Measurements from ENCODE around the gene IL11RA. TPM values are rescaled to one million over a fixed set of nuclear protein-coding genes. Genes with fewer than 3 reads are reported as not detected.

IL11RA gene
- total RNA-seq, 2 experiments from 2014 or later = 18.3 to 21.3 TPM

DNA sequence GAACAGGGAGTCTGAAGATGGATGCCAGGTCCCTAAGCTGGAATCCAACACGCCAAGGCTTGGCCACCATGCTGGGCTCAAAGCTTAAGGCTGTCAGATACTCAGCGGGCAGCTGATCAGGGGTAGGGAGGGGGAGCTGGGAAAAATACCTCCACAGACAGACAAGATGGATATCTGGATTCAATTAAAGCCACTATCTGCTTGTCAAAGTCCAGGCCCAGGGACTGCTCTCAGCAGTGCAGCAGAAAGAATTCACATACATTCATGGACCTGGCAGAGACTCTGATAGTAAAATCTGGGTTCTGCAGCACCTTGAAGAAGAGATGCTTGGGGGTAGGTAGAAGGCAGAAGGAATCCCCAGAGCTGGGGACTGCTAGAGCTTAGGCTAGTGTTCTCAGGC, 36.9 kb upstream of the IL11RA start:
- Mint-ChIP-seq H3K27ac (no peak overlapping the region), H3K4me1 (peaks cover 25% of the 10 kb centered on the region), H3K36me3 (ENCODE audit: low read depth) (peaks cover 14% of the 10 kb centered on the region), H3K4me3 (no peak overlapping the region), H3K27me3 (no peaks in the 10 kb centered on the region), H3K9me3 (ENCODE audit: low read depth) (no peaks in the 10 kb centered on the region)
- intact Hi-C loops (cut with DNase I, micrococcal nuclease) = loop anchor here in 1 of 2 experiments (10.0 kb wide), 1 partner anchor 440 kb away; the partner anchor contains the start of gene UBAP1
- POLR2A ChIA-PET = no interaction called here
- CTCF ChIA-PET = interaction anchor here (0.6 to 2.8 kb wide), 5 partner anchors 8 to 442 kb away, joined by 3 to 27 read pairs (median 4); no protein-coding TSS in a partner anchor
- ATAC-seq (no peak), DNase-seq (no peak)

DNA sequence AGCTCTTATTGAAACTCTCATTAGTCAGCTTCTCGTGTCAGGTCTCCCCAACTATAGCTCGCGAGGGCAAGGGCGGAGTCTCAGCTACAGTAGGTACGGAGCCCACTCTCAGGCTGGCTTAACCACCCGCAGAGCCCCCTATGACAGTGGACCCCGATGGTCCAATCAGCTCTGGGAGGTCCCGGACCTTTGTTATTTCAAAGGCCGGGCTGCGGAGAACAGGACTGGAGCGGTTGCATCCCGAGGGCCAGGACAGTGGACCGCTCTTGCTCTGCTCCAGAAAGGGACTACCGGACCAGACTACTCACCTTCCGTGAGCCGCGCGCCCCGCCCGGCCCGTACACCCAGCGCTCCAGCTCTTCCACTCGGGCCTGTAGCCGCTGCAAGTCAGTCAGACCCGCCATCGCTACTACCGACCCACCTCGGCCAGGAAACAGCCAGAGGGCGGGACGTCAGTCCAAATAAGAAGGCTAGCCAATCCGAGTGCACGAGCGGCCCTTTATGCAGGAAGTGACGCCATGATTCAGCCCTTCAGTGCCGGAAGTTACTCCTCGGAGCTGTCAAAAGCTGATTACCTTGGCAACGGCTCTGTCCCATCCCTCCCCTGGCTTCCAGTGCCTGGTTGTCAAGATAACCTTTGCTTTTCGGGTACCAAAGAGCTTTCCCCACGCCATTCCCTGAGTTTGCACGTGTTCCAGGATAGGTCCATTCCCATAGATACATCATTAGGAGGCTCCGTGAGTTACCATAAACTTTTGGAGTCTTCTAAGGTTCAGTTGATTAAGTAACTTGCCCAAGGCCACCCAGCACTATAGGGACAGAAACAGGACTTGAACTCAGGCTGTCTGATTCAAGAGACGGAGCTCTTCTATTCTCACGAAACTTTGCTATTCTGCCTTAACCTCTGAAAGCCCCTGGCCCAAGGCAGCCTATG, 31.7 kb upstream of the IL11RA start, which contains the start of gene DCTN3:
Gene DCTN3 (minus strand): TSS at position 435 of the 934 bp plus-strand sequence. CDS start 31 bp downstream, at position 404.
- intact Hi-C loops (cut with DNase I, micrococcal nuclease) = loop anchor here (1.0 to 2.0 kb wide), 9 partner anchors 8 to 571 kb away; partner anchors contain the start of genes RPP25L (in 2 of the 2), DNAI1 (in 1 of the 2), DNAJB5 (in 1 of the 2) and FAM219A (in 1 of the 2)
- peak within 1 kb of the TSS; percentile 77 for H3K27ac Mint-ChIP-seq
- H3K4me1 Mint-ChIP-seq = peaks cover 25% of the 10 kb centered on the region
- ChIA-PET POLR2A (interaction anchor here (0.5 to 1.8 kb wide), 5 partner anchors 8 to 18 kb away, joined by 3 to 6 read pairs (median 4); partner anchors contain the start of gene RPP25L), CTCF (interaction anchor here (0.6 to 4.9 kb wide), 16 partner anchors 8 to 243 kb away, joined by 3 to 47 read pairs (median 4); partner anchors contain the start of genes ARID3C, GALT, MYORG and RPP25L)
- H3K36me3 Mint-ChIP-seq (ENCODE audit: low read depth) = peaks cover 1% of the 10 kb centered on the region
- peak within 1 kb of the TSS; percentile 88 for H3K4me3 Mint-ChIP-seq
- no peaks in the 10 kb centered on the region for H3K9me3 Mint-ChIP-seq (ENCODE audit: low read depth)
- DNase-seq = peak; percentile 95
- H3K27me3 Mint-ChIP-seq = peaks cover 25% of the 10 kb centered on the region
- peak; percentile 99 for ATAC-seq

DNA sequence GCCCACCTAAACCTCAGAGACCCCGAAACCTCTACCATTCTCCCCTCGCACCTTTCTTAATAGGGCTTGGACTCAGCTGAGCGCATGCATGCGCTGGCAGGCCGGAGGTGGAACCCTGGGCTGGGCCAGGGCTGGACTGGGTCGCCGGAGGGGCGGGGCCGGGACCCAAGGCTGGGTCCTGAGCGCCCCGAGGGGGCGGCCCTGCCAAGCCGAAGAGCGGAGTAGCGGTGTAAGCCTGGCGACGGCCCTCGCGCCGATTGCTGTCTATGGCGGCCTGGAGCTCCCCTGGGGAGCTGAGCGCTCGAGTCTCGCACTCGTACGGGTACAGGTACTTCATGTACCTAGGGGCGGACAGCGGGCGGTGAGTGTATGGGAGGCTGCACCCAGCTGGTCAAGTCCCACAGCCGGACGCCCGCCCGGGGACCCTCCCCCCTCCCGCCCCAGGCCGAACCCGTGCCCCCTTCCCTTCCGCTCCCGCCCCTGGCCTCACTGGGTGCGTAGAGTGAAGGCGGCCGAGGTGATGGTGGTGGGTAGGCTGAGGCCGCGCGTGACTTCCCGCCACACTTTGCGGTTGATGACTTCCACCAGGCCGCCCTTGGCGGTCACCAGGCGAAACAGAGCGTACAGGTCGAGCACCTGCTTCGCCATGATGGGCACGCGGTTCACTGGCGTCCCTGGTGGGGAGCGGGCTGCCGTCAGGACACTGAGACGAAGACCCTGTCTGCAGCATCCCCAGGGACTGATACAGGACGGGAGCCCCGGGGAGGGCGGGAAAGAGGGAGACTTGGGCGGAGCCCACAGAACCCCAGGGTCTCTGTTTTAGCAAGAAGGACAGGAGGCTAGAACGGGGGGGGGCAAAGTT, 28.4 kb upstream of the IL11RA start:
- CTCF ChIA-PET = interaction anchor here (0.9 to 4.9 kb wide), 4 partner anchors 9 to 48 kb away, joined by 3 to 47 read pairs (median 4); partner anchors contain the start of gene SIGMAR1
- H3K27me3 Mint-ChIP-seq = peaks cover 45% of the 10 kb centered on the region
- H3K4me1 Mint-ChIP-seq = peaks cover 32% of the 10 kb centered on the region
- DNase-seq (peak; percentile 40), ATAC-seq (no peak)
- no peak overlapping the region for H3K27ac Mint-ChIP-seq
- no peaks in the 10 kb centered on the region for H3K36me3 Mint-ChIP-seq (ENCODE audit: low read depth)
- H3K4me3 Mint-ChIP-seq = no peak overlapping the region
- intact Hi-C loops (cut with DNase I, micrococcal nuclease) = no loop called here
- no peaks in the 10 kb centered on the region for H3K9me3 Mint-ChIP-seq (ENCODE audit: low read depth)
- POLR2A ChIA-PET = interaction anchor here (1.0 kb wide), 1 partner anchor 14 kb away, joined by 3 read pairs; the partner anchor contains the start of gene SIGMAR1

DNA sequence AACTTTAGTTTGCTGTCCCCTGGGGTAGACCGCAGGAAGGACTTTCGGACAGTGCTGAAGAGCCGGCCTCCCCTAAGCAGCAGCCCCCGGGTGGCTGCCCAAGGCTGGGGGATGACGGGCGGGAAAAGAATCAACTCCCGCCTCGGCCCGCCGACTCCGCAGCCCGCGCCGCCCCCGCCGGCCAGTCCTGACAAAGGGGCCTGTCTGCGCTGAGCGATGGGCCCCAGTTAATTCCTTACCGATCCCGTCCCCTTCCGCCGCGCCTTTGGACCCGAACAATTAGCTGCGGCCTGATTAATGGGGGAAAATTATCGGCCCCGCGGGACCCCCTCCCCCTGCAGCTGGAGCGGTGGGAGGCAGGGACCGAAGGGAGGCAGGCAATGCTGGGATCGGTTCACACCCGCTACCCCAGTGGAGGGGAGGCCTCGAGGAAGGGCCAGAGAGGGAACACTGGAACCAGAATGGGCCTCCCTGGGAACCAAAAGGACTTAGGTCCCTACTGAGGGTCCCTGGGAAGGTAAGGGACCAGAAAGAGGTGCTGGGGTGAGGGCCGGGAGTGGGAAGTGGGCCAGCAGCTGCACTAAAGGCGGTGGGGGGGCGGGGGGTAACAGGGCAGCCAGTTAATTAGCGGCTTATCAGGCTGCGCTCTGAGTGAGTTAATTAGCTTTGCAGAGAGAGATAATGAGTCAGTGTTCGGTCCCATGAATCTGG, 27.4 kb upstream of the IL11RA start:
- H3K36me3 Mint-ChIP-seq (ENCODE audit: low read depth) = no peaks in the 10 kb centered on the region
- H3K4me1 Mint-ChIP-seq = peaks cover 29% of the 10 kb centered on the region
- intact Hi-C loops (cut with DNase I, micrococcal nuclease) = no loop called here
- ChIA-PET POLR2A (no interaction called here), CTCF (interaction anchor here (0.5 to 2.3 kb wide), 3 partner anchors 10 to 478 kb away, joined by 3 to 20 read pairs (median 3); partner anchors contain the start of gene STOML2)
- peaks cover 50% of the 10 kb centered on the region for H3K27me3 Mint-ChIP-seq
- ATAC-seq (no peak), DNase-seq (no peak)
- H3K27ac Mint-ChIP-seq = no peak overlapping the region
- no peak overlapping the region for H3K4me3 Mint-ChIP-seq
- H3K9me3 Mint-ChIP-seq (ENCODE audit: low read depth) = no peaks in the 10 kb centered on the region

DNA sequence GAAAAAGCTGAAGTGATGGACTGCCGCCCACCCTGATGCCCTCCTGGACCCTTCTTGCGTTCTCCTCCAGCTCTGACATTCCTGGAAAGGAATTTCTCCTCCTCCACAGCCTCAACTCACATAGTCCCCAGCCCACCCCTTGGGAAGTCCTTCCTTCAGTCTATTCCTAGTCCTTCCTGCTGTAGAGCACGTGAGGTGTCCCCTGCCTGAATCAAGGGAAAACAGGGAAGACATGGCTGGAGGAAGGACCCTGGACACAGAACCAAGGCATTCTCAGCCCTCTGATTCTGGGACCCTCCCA, 26.8 kb upstream of the IL11RA start:
- no peak overlapping the region for H3K27ac Mint-ChIP-seq
- H3K4me3 Mint-ChIP-seq = no peak overlapping the region
- no peaks in the 10 kb centered on the region for H3K36me3 Mint-ChIP-seq (ENCODE audit: low read depth)
- no peak for ATAC-seq
- intact Hi-C loops (cut with DNase I, micrococcal nuclease) = no loop called here
- ChIA-PET POLR2A (no interaction called here), CTCF (interaction anchor here (1.0 to 2.3 kb wide), 2 partner anchors 10 to 478 kb away, joined by 3 to 20 read pairs; partner anchors contain the start of gene STOML2)
- peaks cover 26% of the 10 kb centered on the region for H3K4me1 Mint-ChIP-seq
- peaks cover 53% of the 10 kb centered on the region for H3K27me3 Mint-ChIP-seq
- DNase-seq = no peak
- H3K9me3 Mint-ChIP-seq (ENCODE audit: low read depth) = no peaks in the 10 kb centered on the region

DNA sequence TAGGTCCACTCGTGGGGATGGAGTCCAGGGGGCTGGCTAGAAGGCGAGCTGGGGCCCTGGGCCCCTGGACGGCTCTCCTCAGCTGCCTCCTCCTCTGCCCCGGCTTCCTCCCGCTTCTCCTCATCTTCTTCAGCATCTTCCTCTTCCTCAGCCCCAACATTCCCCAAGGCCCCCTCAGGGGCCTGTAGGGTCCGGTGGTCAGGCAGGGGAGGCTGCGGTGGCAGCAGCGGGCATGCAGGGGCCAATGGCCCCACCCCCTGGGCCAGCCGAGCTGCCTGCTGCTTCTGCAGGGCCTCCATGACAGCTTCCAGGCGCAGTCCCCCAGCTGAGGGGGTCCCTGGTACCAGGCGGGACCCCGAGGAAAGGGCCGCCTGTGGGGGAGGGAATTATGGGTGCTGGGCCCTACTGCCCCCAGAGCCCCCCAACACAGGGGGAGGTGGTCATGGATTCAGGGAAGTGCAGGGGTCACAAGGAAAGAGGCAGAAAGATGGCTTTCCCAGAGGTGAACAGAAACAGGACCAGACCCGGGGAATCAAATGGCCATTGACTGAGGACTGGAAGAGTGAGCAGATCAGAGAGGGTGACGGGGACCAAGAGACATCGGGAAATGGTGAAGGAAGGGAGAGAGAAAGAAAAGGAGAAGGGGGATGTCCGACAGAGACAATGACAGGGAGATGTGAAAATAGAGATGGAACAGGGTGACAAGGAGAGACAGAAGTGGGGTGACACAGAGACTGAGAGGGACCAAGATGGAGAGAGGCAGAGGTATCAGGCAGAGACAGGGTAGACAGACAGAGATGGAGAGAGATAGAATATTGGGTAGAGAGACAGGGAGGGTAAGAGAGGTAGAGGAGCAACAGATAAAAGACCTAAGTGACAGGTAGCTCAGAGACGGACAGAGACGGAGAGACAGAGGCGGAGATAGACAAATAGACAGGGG, 24.0 kb upstream of the IL11RA start:
- intact Hi-C loops (cut with DNase I, micrococcal nuclease) = no loop called here

DNA sequence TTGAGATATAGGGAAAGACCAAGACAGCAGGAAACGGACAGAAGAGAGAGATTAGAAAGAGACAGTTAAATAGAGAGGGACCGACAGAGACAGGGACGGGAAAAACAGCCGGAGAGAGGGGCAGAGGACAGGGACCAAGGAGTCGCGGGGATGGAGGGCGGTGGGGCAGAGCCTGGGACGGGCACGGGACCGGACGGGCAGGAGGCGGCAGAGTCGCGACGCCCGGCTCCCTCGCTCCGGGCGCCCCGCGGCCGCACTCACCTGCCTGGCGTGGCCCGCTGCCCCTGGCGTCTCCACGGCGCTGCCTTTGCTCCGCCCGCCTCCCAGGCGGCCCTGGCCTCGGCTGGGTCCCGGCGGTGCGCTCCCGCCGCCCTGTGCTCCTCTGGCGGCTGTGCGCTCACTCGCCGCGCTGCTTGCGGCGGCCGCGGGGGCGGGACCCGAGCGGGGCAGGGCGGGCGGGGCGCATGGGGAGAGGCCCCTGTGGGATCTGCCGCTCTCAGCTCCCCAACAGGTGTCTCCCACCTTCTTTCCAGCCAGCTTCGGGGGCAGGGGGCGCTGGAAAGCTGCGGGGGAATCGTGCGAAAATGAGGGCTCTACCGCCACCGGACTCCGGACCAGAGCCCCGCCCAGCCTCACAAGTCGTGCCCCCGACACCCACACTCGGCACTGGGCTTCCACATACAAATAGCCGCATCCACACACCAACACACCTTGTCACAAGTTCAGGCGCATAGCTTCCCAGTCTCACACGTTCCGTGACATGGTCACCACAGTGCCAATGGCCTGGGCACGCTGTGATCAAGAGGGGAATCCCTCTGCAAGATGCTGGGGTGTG, 23.1 kb upstream of the IL11RA start, which contains the start of gene ARID3C:
Gene ARID3C (minus strand): TSS at position 411 of the 835 bp plus-strand sequence. CDS start 1,052 bp downstream, outside the sequence.
- no peaks in the 10 kb centered on the region for H3K36me3 Mint-ChIP-seq (ENCODE audit: low read depth)
- ATAC-seq (peak; percentile 78), DNase-seq (peak; percentile 69)
- H3K27me3 Mint-ChIP-seq = peaks cover 41% of the 10 kb centered on the region
- ChIA-PET POLR2A (interaction anchor here (1.0 kb wide), 1 partner anchor 9 kb away, joined by 6 read pairs; no protein-coding TSS in a partner anchor), CTCF (interaction anchor here (0.7 to 2.6 kb wide), 3 partner anchors 9 to 25 kb away, joined by 3 to 9 read pairs (median 8); partner anchors contain the start of genes DCTN3 and GALT)
- peak within 1 kb of the TSS; percentile 15 for H3K27ac Mint-ChIP-seq
- H3K9me3 Mint-ChIP-seq (ENCODE audit: low read depth) = no peaks in the 10 kb centered on the region
- intact Hi-C loops (cut with DNase I, micrococcal nuclease) = no loop called here
- H3K4me1 Mint-ChIP-seq = peaks cover 16% of the 10 kb centered on the region
- H3K4me3 Mint-ChIP-seq = peak within 1 kb of the TSS; percentile 62

More for the DNA sequence above, 24.0 kb upstream of the IL11RA start:
- H3K27me3 Mint-ChIP-seq = peaks cover 46% of the 10 kb centered on the region
- H3K27ac Mint-ChIP-seq = peak overlapping the region; percentile 15
- H3K9me3 Mint-ChIP-seq (ENCODE audit: low read depth) = no peaks in the 10 kb centered on the region
- no peak for ATAC-seq
- peaks cover 21% of the 10 kb centered on the region for H3K4me1 Mint-ChIP-seq
- no peak for DNase-seq
- no peaks in the 10 kb centered on the region for H3K36me3 Mint-ChIP-seq (ENCODE audit: low read depth)
- ChIA-PET CTCF (interaction anchor here (0.6 to 2.6 kb wide), 4 partner anchors 8 to 244 kb away, joined by 3 to 9 read pairs (median 6); partner anchors contain the start of genes DCTN3 and GALT), POLR2A (interaction anchor here (1.0 kb wide), 1 partner anchor 8 kb away, joined by 6 read pairs; no protein-coding TSS in a partner anchor)
- peak overlapping the region; percentile 62 for H3K4me3 Mint-ChIP-seq

DNA sequence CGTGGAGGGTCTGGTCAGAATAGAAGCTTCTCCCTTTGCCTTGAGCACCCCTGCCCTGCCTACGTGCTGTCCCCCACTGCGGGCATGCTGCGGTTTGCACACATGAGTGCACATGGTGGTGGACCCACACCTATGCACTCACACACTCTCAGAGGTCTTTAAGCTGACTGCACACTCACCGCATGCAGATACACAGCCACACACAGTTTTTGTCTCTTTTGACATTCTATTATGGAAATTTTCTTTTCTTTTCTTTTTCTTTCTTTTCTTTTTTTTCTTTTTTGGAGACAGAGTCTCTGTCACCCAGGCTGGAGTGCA, 22.5 kb upstream of the IL11RA start:
- ChIA-PET CTCF (interaction anchor here (0.7 to 2.6 kb wide), 3 partner anchors 10 to 26 kb away, joined by 3 to 9 read pairs (median 8); partner anchors contain the start of genes DCTN3 and GALT), POLR2A (no interaction called here)
- Mint-ChIP-seq H3K4me1 (peaks cover 17% of the 10 kb centered on the region), H3K27ac (no peak overlapping the region), H3K36me3 (ENCODE audit: low read depth) (no peaks in the 10 kb centered on the region), H3K27me3 (peaks cover 37% of the 10 kb centered on the region), H3K4me3 (peak overlapping the region; percentile 61), H3K9me3 (ENCODE audit: low read depth) (no peaks in the 10 kb centered on the region)
- DNase-seq (no peak), ATAC-seq (no peak)
- intact Hi-C loops (cut with DNase I, micrococcal nuclease) = no loop called here

Data from activated CD4-positive, alpha-beta T cell treated with anti-CD3 and anti-CD28 coated beads for 36 hours (primary cell).